Stimulated activated CD8-positive, alpha-beta memory T cell treated with anti-CD3 and anti-CD28 coated beads, Interleukin-12 subunit alpha, Interleukin-12 subunit beta, amount 100 ng/mL, for 24 hours (primary cell): ENCODE data around the gene SP6.

Experiments
- DNase-seq: peaks from one replicate; pipeline ENCODE4 v3.0.0-alpha.2; 2020; ENCODE audit errors: extremely low read depth

The SP6 gene

GRCh38 chr17:47850692-47851573 is at the start of gene SP6:
Gene SP6 (minus strand): TSS chr17:47851163. CDS start chr17:47848429, 2,734 bp downstream.
- DNase-seq = no peak

- DNase-seq = no peak
Observed at GRCh38 chr17:47899643-47900042, 48.7 kb upstream of the SP6 start.

GRCh38 chr17:47898241-47898640 is 47.3 kb upstream of the SP6 start:
- no peak for DNase-seq

GRCh38 chr17:47897561-47897960 is 46.6 kb upstream of the SP6 start:
- DNase-seq = no peak

- DNase-seq = no peak
Observed at GRCh38 chr17:47896672-47897490, 45.9 kb upstream of the SP6 start.

GRCh38 chr17:47895856-47896671 is 45.1 kb upstream of the SP6 start, which contains the start of gene SP2:
Gene SP2 (plus strand): TSS chr17:47896236. CDS start chr17:47896287, 51 bp downstream.
- DNase-seq = peak; percentile 92

GRCh38 chr17:47895347-47895855 is 44.4 kb upstream of the SP6 start:
- peak; percentile 1 for DNase-seq

- no peak for DNase-seq
Observed at GRCh38 chr17:47894498-47895346, 43.8 kb upstream of the SP6 start.

- DNase-seq = no peak
Observed at GRCh38 chr17:47891545-47892088, 40.7 kb upstream of the SP6 start.

GRCh38 chr17:47889734-47890529 is 39.0 kb upstream of the SP6 start:
- DNase-seq = peak; percentile 79

- no peak for DNase-seq
Observed at GRCh38 chr17:47888293-47888692, 37.3 kb upstream of the SP6 start.

GRCh38 chr17:47884905-47885730 is 34.2 kb upstream of the SP6 start:
- DNase-seq = no peak

GRCh38 chr17:47884427-47884740 is 33.4 kb upstream of the SP6 start:
- DNase-seq = no peak

GRCh38 chr17:47883589-47884426 is 32.8 kb upstream of the SP6 start:
- DNase-seq = no peak

GRCh38 chr17:47882695-47883588 is 32.0 kb upstream of the SP6 start:
- no peak for DNase-seq

- no peak for DNase-seq
Observed at GRCh38 chr17:47882247-47882646, 31.3 kb upstream of the SP6 start.
